Activated naive CD8-positive, alpha-beta T cell (primary cell): ENCODE measurements around the gene UQCR10.

ENCODE experiments used
- H3K27ac Mint-ChIP-seq: one replicate; pipeline ENCODE4 v1.8.0; 2021; ENCODE audit warnings: mixed read lengths
- H3K27me3 Mint-ChIP-seq: one replicate; pipeline ENCODE4 v1.8.0; 2021; ENCODE audit warnings: mixed read lengths
- H3K36me3 Mint-ChIP-seq: one replicate; pipeline ENCODE4 v1.8.0; 2021; ENCODE audit warnings: mixed read lengths
- H3K4me1 Mint-ChIP-seq: one replicate; pipeline ENCODE4 v1.8.0; 2021; ENCODE audit warnings: low read depth, mixed read lengths
- H3K4me3 Mint-ChIP-seq: one replicate; pipeline ENCODE4 v1.8.0; 2021; ENCODE audit warnings: mild to moderate bottlenecking, mixed read lengths
- H3K9me3 Mint-ChIP-seq: one replicate; pipeline ENCODE4 v1.8.0; 2021; ENCODE audit warnings: low read depth, mixed read lengths

UQCR10 gene

DNA sequence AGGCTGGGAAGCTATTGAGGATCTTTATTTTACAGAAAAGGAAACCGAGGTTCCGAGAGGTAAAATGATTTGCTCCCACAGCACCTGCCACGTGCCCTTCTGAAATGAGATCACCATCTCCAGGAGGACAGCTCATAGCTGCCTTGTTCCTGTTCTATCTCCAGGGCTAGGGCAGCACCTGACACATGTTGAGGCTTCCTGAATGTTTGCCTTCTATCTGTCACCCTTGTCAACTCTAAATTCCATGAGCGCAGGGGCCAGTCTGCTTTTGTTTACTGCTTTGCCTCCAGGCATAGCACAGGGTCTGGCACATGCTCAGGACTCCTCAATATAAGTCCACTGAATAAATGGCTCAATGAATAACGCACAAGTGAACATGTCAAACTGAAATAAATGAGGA lies 46.8 kb downstream of the UQCR10 start:
- H3K9me3 Mint-ChIP-seq: no peaks in the 10 kb centered on the region
- peaks cover 22% of the 10 kb centered on the region for H3K36me3 Mint-ChIP-seq
- H3K4me3 Mint-ChIP-seq: no peak overlapping the region
- H3K27ac Mint-ChIP-seq: no peak overlapping the region
- no peaks in the 10 kb centered on the region for H3K27me3 Mint-ChIP-seq
- no peaks in the 10 kb centered on the region for H3K4me1 Mint-ChIP-seq

DNA sequence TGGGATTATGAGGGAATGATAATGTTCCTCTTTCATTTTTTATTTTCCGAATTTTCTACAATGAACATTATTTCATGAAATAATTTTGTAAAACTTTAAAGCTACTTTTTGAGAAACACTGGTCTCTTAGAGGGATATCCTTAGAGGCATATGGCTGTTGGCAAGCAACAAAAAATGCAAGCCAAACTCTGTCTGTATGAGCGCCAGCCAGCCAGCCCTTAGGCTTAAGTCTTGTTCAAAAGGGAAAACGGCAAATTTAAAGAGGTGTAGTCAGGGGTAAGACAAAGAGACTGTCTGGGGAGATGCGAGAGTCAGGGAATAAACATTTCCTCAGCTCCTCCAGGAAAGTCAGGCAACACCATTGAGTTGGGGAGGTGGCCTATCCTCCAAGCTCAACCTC lies 48.4 kb downstream of the UQCR10 start:
- no peaks in the 10 kb centered on the region for H3K9me3 Mint-ChIP-seq

DNA sequence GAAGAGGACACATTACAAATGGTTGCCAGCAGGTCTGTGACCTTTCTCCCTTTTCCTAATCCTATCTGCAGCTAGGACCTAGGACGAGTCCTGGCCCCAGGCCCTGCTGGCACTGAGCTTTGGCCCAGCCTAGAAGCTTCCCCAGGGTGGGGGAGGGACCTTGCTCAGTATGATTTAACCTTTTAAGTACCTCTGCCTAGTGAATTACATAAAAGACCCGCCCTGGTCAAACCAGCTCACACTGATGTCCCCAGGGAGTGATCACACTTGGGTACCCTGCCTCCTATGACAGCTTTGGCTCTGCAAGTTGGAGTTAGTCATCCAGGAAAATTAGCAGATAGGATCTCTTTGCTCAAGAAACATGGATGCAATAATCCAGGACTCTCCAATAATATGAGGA lies 49.0 kb downstream of the UQCR10 start:
- H3K27ac Mint-ChIP-seq: no peak overlapping the region
- peaks cover 1% of the 10 kb centered on the region for H3K4me1 Mint-ChIP-seq
- no peaks in the 10 kb centered on the region for H3K27me3 Mint-ChIP-seq
- no peaks in the 10 kb centered on the region for H3K9me3 Mint-ChIP-seq
- no peak overlapping the region for H3K4me3 Mint-ChIP-seq
- H3K36me3 Mint-ChIP-seq: peaks cover 27% of the 10 kb centered on the region

More for the DNA sequence above, 48.4 kb downstream of the UQCR10 start:
- Mint-ChIP-seq H3K4me1 (no peaks in the 10 kb centered on the region), H3K27me3 (no peaks in the 10 kb centered on the region), H3K4me3 (no peak overlapping the region), H3K27ac (no peak overlapping the region), H3K36me3 (peaks cover 28% of the 10 kb centered on the region)

DNA sequence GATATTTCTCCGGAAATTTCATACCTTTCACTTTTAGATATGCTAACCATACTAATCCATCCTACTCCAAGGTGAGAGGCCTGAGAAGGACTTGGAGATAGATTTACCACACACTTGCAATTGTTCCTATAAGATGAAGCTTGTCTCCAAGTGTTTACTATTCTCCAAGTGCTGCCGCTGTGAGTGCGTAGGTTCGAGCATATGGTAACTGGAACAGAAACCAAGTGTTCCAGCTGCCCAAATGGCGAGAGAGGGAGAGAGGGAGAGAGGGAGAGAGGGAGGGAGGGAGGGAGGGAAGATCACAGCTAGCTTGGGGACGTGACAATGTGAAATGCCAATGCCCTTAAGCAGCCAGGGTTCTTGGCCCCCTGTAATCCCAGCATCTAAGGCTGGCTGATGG lies 49.4 kb downstream of the UQCR10 start:
- H3K4me3 Mint-ChIP-seq: no peak overlapping the region
- no peaks in the 10 kb centered on the region for H3K9me3 Mint-ChIP-seq
- peaks cover 4% of the 10 kb centered on the region for H3K4me1 Mint-ChIP-seq
- no peak overlapping the region for H3K27ac Mint-ChIP-seq
- H3K36me3 Mint-ChIP-seq: peaks cover 28% of the 10 kb centered on the region
- H3K27me3 Mint-ChIP-seq: no peaks in the 10 kb centered on the region

DNA sequence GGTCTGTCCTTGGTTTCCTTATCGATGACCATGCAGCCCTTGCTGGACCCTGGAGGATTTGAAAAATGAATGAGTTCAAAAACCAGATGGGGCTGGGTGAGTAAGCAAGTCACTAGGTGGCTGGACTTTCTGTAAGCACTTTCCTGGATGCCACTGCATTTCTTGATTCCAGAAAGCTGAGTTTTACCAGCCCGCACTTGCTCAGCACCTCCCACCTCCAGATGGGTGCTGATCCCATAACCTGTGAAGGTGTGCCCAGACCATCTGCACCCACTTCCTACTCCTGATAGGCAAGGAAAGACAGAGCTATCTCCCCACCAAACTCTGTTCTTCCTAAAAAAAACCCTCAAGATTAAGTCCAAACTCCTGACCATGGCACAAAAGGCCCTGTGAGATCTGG lies 49.8 kb downstream of the UQCR10 start:
- H3K9me3 Mint-ChIP-seq: no peaks in the 10 kb centered on the region
- H3K36me3 Mint-ChIP-seq: peaks cover 24% of the 10 kb centered on the region
- no peaks in the 10 kb centered on the region for H3K27me3 Mint-ChIP-seq
- no peak overlapping the region for H3K27ac Mint-ChIP-seq
- H3K4me1 Mint-ChIP-seq: peaks cover 5% of the 10 kb centered on the region
- no peak overlapping the region for H3K4me3 Mint-ChIP-seq

DNA sequence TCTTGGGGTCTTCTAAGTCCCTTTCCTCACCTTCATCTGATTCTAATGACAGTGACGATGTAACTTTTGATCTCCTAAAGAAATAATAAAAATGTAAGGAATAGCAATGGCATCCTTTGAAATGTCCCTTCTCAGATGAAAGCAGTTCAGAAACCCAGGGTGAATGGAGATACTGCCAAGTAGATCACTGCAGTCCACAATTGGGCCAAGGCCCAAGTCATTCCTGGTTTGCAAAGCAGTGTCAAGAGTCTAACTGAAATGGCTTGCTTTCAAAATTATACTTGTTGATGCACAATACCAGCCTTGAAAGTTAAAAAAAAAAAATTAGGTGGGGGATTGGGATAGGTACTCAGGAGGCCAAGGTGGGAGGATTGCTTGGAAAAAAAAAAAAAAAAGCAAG lies 50.6 kb downstream of the UQCR10 start:
- H3K4me1 Mint-ChIP-seq: peaks cover 5% of the 10 kb centered on the region
- no peaks in the 10 kb centered on the region for H3K9me3 Mint-ChIP-seq
- no peaks in the 10 kb centered on the region for H3K27me3 Mint-ChIP-seq
- no peak overlapping the region for H3K27ac Mint-ChIP-seq
- no peak overlapping the region for H3K4me3 Mint-ChIP-seq
- H3K36me3 Mint-ChIP-seq: peaks cover 24% of the 10 kb centered on the region

DNA sequence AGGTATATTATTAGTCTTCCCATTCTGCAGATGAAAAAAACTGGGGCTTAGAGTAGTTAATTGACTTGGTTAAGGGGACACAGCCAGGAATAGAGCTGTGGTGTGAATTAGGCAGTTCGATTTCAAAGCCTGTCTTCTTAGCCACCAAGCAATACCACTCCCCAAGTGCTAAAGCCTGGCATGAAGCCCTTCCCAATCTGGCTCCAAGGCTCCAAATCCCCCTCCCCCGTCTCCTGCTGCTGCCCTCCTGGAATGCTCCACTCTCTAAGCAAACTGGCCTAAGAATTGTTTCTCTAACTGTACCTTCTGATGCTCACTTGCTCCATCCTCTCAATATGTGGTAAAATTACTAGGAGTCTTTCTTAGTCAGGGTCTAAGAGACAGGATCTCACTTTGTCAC lies 52.3 kb downstream of the UQCR10 start:
- H3K4me3 Mint-ChIP-seq: no peak overlapping the region
- H3K27ac Mint-ChIP-seq: no peak overlapping the region
- peaks cover 27% of the 10 kb centered on the region for H3K36me3 Mint-ChIP-seq

More for the DNA sequence above, 52.3 kb downstream of the UQCR10 start:
- peaks cover 5% of the 10 kb centered on the region for H3K4me1 Mint-ChIP-seq
- no peaks in the 10 kb centered on the region for H3K27me3 Mint-ChIP-seq
- no peaks in the 10 kb centered on the region for H3K9me3 Mint-ChIP-seq
